Measurements from ENCODE around the gene SLC6A13.
A peak's percentile ranks its signal among the peaks of the same experiment; 100 is the strongest.

DNA sequence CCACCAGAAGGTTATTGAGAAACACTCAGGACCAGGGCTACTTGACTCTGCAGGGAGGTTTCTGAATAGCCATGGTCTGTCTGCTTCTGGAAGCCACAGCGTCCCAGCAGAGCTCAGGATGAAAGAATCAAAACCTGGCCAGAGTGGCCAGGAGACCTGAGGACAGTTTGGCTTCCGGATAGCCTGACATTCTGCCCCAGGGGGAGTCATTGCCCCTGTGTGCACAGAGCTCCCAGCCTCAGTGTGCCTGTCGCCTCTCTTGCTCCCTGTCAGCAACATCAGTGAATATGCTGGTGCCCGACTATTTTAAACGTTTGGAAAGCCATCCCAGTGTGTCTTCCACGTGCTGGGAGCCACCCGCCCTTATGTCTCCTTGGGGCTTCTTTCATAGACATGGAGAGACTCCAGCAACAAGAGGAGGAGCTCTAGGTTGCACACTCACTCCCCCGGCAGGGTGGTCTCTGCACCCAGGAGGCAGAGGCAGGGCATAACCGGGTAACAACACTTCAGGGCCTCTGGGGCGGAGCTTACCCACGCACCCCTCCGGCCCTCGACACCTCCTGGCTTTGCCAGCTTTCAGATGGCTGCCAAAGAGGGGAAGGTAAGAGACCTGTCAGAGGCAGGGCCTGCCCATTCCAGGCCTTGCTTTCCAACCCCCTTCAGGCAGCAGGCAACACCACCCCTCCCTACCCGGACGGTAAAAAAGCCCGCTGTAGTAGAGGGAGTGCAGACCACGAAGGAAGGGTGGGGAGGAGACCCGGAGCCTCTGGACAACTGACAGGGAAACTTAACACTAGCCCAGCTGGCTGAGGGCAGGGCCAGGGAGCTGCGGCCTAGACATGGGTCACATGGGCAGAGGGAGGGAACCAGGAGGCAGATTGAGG, 29.7 kb downstream of the SLC6A13 start:
- TF ChIP-seq, protein P1, sequence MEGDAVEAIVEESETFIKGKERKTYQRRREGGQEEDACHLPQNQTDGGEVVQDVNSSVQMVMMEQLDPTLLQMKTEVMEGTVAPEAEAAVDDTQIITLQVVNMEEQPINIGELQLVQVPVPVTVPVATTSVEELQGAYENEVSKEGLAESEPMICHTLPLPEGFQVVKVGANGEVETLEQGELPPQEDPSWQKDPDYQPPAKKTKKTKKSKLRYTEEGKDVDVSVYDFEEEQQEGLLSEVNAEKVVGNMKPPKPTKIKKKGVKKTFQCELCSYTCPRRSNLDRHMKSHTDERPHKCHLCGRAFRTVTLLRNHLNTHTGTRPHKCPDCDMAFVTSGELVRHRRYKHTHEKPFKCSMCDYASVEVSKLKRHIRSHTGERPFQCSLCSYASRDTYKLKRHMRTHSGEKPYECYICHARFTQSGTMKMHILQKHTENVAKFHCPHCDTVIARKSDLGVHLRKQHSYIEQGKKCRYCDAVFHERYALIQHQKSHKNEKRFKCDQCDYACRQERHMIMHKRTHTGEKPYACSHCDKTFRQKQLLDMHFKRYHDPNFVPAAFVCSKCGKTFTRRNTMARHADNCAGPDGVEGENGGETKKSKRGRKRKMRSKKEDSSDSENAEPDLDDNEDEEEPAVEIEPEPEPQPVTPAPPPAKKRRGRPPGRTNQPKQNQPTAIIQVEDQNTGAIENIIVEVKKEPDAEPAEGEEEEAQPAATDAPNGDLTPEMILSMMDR (IDR thresholded peaks at IDR 0.05), result no peak
- peak in 1 of 2 donors; percentile 19 for TF ChIP-seq POLR2A (IDR thresholded peaks at IDR 0.05)
